EH (cell line): ENCODE data around the gene OR1E2.
"Not testable (repeated sequence)": the region's sequence is repeated elsewhere in the genome, so short reads cannot be mapped to it uniquely, and the experiment has no call there.

Source experiments
- DNase-seq: peaks from one replicate; pipeline ENCODE4 v3.0.0-alpha.2; 2015; ENCODE audit warnings: low read depth

Gene OR1E2

GRCh38 chr17:3397801-3398200 lies 35.8 kb downstream of the OR1E2 start:
- DNase-seq = not testable (repeated sequence)

DNA sequence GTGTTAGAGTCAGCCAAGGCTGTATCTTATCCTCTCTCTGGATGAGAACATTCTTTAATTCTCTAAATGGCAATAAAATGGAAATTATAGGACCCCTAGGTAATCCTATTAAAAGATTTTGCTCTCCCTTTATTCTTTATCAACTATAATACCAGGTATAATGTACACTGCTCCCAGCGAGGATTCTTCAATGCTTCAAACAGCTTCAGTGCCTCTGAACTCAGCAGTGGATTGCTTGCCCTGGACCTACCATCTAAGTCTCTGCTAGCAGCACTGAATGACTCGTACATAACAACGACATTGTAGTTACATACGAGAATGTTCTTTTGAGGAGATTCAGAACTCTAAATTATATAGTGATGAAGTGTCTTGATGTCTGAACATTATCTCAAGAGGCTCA lies 43.9 kb downstream of the OR1E2 start:
- no peak for DNase-seq

GRCh38 chr17:3385869-3386816 lies 47.5 kb downstream of the OR1E2 start, which contains the start of gene OR3A2:
Gene OR3A2, minus strand, starts transcription at chr17:3386308.
- DNase-seq = no peak
